ENCODE data around the gene OR2T3. TPM values are rescaled to one million over a fixed set of nuclear protein-coding genes. Genes with fewer than 3 reads are reported as not detected.
"Not testable (repeated sequence)": the region's sequence is repeated elsewhere in the genome, so short reads cannot be mapped to it uniquely, and the experiment has no call there.

OR2T3 gene
- total RNA-seq (2011; cell fraction: chromatin; rRNA removed; ENCODE audit: low replicate concordance): not detected in 2 replicates
- not detected in 2 replicates for total RNA-seq (2011; cell fraction: nucleolus; rRNA removed)
- total RNA-seq (2011; cell fraction: nucleoplasm; rRNA removed): not detected in 2 replicates
- total RNA-seq (2014; rRNA removed) (not detected in 2 replicates), total RNA-seq (2014; rRNA removed; fragmentation: Illumina TruSeq; extraction: Trizol) (not detected in 2 replicates), total RNA-seq (2015; rRNA removed; fragmentation: Illumina TruSeq; extraction: Trizol) (not detected in 2 replicates), total RNA-seq (2021) (not detected in 2 replicates), polyA plus RNA-seq (2011; rRNA removed) (not detected in 2 replicates), polyA plus RNA-seq (2014; fragmentation: Illumina TruSeq; extraction: Trizol) (not detected in 2 replicates), polyA plus RNA-seq (2014; fragmentation: Nextera tagmentation; extraction: Ambion mirVana) (not detected), polyA plus RNA-seq (2014; rRNA removed) (not detected in 2 replicates), polyA minus RNA-seq (2011; rRNA and poly(A)+ RNA removed) (not detected in 2 replicates), Bru-seq, nascent RNA (not detected), BruChase-seq, experiment 1, labeled RNA remaining after a 2-hour chase (not detected), BruChase-seq, experiment 2, labeled RNA remaining after a 6-hour chase (not detected)
- not detected in 2 replicates for polyA plus RNA-seq (2011; cell fraction: cytosol; rRNA removed)
- polyA plus RNA-seq (2011; cell fraction: nucleus; rRNA removed): not detected in 2 replicates
- polyA plus RNA-seq (2012): not detected in 2 replicates
- polyA minus RNA-seq (2011; cell fraction: cytosol; rRNA and poly(A)+ RNA removed): not detected in 2 replicates
- not detected in 2 replicates for polyA minus RNA-seq (2011; cell fraction: nucleus; rRNA and poly(A)+ RNA removed)
- long read RNA-seq, experiment 1: 0 reads
- long read RNA-seq, experiment 2: 0 reads
- long read RNA-seq, experiment 3: 0 reads

GRCh38 chr1:248473051-248473450, at the start of gene OR2T3:
TSS of gene OR2T3 (plus strand) at chr1:248473351. CDS start at chr1:248473351, 0 bp downstream.
- ATAC-seq; H3K36me3 ChIP-seq (ENCODE audit: control insufficient read depth, insufficient read depth, low read length); H3K9ac ChIP-seq (ENCODE audit: insufficient read depth in 1 of 2, low read depth in 2 of 2, low read length in 2 of 2); H3K27me3 ChIP-seq (ENCODE audit: control insufficient read depth in 2 of 2, insufficient read depth in 2 of 2, low read length in 2 of 2); H3K4me1 ChIP-seq (replicated peaks in 1 of 2; ENCODE audit: control insufficient read depth in 2 of 2, insufficient read depth in 2 of 2, low read length in 2 of 2); POLR2A ChIA-PET; intact Hi-C loops (cut with micrococcal nuclease); H4K20me1 ChIP-seq (replicated peaks; ENCODE audit: control insufficient read depth, insufficient read depth, low read length); H3K4me3 ChIP-seq; H3K9me3 ChIP-seq (replicated peaks; ENCODE audit: control insufficient read depth, insufficient read depth, low read depth, low read length); H2AFZ ChIP-seq (ENCODE audit: low read depth, low read length); H3K9me1 ChIP-seq (ENCODE audit: control insufficient read depth, insufficient read depth, low read length); BruUV-seq (replicated peaks); H3K79me2 ChIP-seq (ENCODE audit: control insufficient read depth, insufficient read depth, low read length); FAIRE-seq; H3K27ac ChIP-seq (ENCODE audit: extremely low read depth, low read depth, low read length); CTCF ChIA-PET (ENCODE audit: low intra/inter-chr PET ratio); DNase-seq (ENCODE audit: extremely low read depth in 1 of 4, low spot score in 3 of 4); H3K4me2 ChIP-seq (ENCODE audit: insufficient read depth, low read length): not testable (repeated sequence)
- 0% methylated on average over 2 of the region's 2 CpGs for WGBS (ENCODE audit: insufficient coverage, low coverage, missing lambda C conversion rate)
- in situ Hi-C loops (cut with MboI): loop anchor here (5.0 kb wide), 1 partner anchor 99 kb away; the partner anchor contains the start of gene OR2T34

- 4% methylated on average over 3 of the region's 3 CpGs for WGBS (ENCODE audit: insufficient coverage, low coverage, missing lambda C conversion rate)
- H3K4me3 ChIP-seq; intact Hi-C loops (cut with micrococcal nuclease); H3K27ac ChIP-seq (ENCODE audit: extremely low read depth, low read depth, low read length); H3K4me1 ChIP-seq (replicated peaks in 1 of 2; ENCODE audit: control insufficient read depth in 2 of 2, insufficient read depth in 2 of 2, low read length in 2 of 2); CTCF ChIA-PET (ENCODE audit: low intra/inter-chr PET ratio); H3K9me1 ChIP-seq (ENCODE audit: control insufficient read depth, insufficient read depth, low read length); H3K9ac ChIP-seq (ENCODE audit: insufficient read depth in 1 of 2, low read depth in 2 of 2, low read length in 2 of 2); POLR2A ChIA-PET; H3K4me2 ChIP-seq (ENCODE audit: insufficient read depth, low read length); H3K9me3 ChIP-seq (replicated peaks; ENCODE audit: control insufficient read depth, insufficient read depth, low read depth, low read length); FAIRE-seq; ATAC-seq; H3K27me3 ChIP-seq (ENCODE audit: control insufficient read depth in 2 of 2, insufficient read depth in 2 of 2, low read length in 2 of 2); H3K79me2 ChIP-seq (ENCODE audit: control insufficient read depth, insufficient read depth, low read length); DNase-seq (ENCODE audit: extremely low read depth in 1 of 4, low spot score in 3 of 4); H4K20me1 ChIP-seq (replicated peaks; ENCODE audit: control insufficient read depth, insufficient read depth, low read length); H2AFZ ChIP-seq (ENCODE audit: low read depth, low read length); H3K36me3 ChIP-seq (ENCODE audit: control insufficient read depth, insufficient read depth, low read length); in situ Hi-C loops (cut with MboI); BruUV-seq (replicated peaks): not testable (repeated sequence)
Observed at GRCh38 chr1:248427526-248428191, 45.5 kb upstream of the OR2T3 start.

- H3K4me2 ChIP-seq (ENCODE audit: insufficient read depth, low read length); H3K27me3 ChIP-seq (ENCODE audit: control insufficient read depth in 2 of 2, insufficient read depth in 2 of 2, low read length in 2 of 2); in situ Hi-C loops (cut with MboI); H3K4me1 ChIP-seq (replicated peaks in 1 of 2; ENCODE audit: control insufficient read depth in 2 of 2, insufficient read depth in 2 of 2, low read length in 2 of 2); H3K36me3 ChIP-seq (ENCODE audit: control insufficient read depth, insufficient read depth, low read length); H4K20me1 ChIP-seq (replicated peaks; ENCODE audit: control insufficient read depth, insufficient read depth, low read length); DNase-seq (ENCODE audit: extremely low read depth in 1 of 4, low spot score in 3 of 4); H3K4me3 ChIP-seq; ATAC-seq; POLR2A ChIA-PET; H3K9me1 ChIP-seq (ENCODE audit: control insufficient read depth, insufficient read depth, low read length); H3K9me3 ChIP-seq (replicated peaks; ENCODE audit: control insufficient read depth, insufficient read depth, low read depth, low read length); H3K9ac ChIP-seq (ENCODE audit: insufficient read depth in 1 of 2, low read depth in 2 of 2, low read length in 2 of 2); FAIRE-seq; CTCF ChIA-PET (ENCODE audit: low intra/inter-chr PET ratio); intact Hi-C loops (cut with micrococcal nuclease); H2AFZ ChIP-seq (ENCODE audit: low read depth, low read length); H3K27ac ChIP-seq (ENCODE audit: extremely low read depth, low read depth, low read length); BruUV-seq (replicated peaks); H3K79me2 ChIP-seq (ENCODE audit: control insufficient read depth, insufficient read depth, low read length): not testable (repeated sequence)
- WGBS (ENCODE audit: insufficient coverage, low coverage, missing lambda C conversion rate): 0% methylated on average over 3 of the region's 3 CpGs
Observed at GRCh38 chr1:248428192-248428533, 45.0 kb upstream of the OR2T3 start.
